ENCODE data around the gene MEGF11. TPM values are rescaled to one million over a fixed set of nuclear protein-coding genes. Genes with fewer than 3 reads are reported as not detected.

Gene MEGF11
- total and polyA plus RNA-seq, 9 donors, result 0.04 to 11.4 (median 0.40) TPM; not detected in 2

DNA sequence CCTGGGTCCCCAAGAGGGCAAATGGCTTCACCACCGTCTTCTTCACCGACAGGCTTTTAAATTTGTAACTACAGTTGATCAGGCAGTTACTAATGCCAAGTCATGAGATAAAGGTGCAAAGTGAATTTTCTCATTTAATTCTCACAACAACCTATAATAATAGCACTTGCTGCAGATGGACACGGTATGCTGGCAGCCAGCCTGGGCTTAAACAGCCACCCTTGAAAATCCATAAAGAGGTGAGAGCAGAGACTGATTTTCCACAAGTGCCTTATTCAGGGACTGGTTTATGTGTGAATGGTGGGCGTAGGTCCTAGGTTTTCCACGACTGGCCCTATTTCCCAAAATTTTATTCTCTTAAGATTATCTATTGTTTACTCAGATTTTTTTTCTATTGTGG, 266.4 kb downstream of the MEGF11 start:
- TF ChIP-seq POLR2A (IDR thresholded peaks at IDR 0.05) (no peak), EP300 (IDR thresholded peaks at IDR 0.05) (no peak)
- TF ChIP-seq, protein P1, sequence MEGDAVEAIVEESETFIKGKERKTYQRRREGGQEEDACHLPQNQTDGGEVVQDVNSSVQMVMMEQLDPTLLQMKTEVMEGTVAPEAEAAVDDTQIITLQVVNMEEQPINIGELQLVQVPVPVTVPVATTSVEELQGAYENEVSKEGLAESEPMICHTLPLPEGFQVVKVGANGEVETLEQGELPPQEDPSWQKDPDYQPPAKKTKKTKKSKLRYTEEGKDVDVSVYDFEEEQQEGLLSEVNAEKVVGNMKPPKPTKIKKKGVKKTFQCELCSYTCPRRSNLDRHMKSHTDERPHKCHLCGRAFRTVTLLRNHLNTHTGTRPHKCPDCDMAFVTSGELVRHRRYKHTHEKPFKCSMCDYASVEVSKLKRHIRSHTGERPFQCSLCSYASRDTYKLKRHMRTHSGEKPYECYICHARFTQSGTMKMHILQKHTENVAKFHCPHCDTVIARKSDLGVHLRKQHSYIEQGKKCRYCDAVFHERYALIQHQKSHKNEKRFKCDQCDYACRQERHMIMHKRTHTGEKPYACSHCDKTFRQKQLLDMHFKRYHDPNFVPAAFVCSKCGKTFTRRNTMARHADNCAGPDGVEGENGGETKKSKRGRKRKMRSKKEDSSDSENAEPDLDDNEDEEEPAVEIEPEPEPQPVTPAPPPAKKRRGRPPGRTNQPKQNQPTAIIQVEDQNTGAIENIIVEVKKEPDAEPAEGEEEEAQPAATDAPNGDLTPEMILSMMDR (IDR thresholded peaks at IDR 0.05), result no peak
- 43 to 54% (median 45%) methylated on average over 5 of the region's 5 CpGs for WGBS, 3 donors
- no peaks in the 10 kb centered on the region for H3K4me1 ChIP-seq (ENCODE audit: insufficient read depth)
- H3K36me3 ChIP-seq, result no peaks in the 10 kb centered on the region
- intact Hi-C loops (cut with DNase I), result loop anchor here in 1 of 4 donors (10.0 kb wide), 1 partner anchor 298 kb away; no protein-coding TSS in a partner anchor
- no peaks in the 10 kb centered on the region for H3K27me3 ChIP-seq
- no peak for DNase-seq
- no peak overlapping the region for H3K4me3 ChIP-seq
- H3K9me3 ChIP-seq, result no peaks in the 10 kb centered on the region
- no peak overlapping the region for H3K27ac ChIP-seq

DNA sequence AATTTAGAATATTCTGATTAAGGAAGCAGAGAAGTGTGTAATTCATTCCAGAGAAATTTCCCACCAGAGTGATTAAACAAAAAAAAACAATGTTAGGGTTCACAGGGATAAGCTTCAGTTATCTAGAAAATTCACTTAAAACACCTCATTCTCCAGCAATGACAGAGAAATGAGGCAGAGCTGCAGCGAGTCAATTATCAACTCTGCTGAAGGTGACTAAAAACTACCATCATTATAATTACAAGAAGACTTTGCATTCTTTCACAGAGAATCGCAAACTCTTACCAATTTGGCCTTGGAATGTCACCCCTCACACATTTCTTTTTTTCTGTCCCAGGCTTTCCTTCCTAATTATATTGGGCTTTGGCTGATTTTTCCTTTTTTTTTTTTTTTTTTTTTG, 267.1 kb downstream of the MEGF11 start:
- Histone ChIP-seq H3K9me3 (no peaks in the 10 kb centered on the region), H3K27me3 (no peaks in the 10 kb centered on the region), H3K4me1 (ENCODE audit: insufficient read depth) (no peaks in the 10 kb centered on the region), H3K36me3 (no peaks in the 10 kb centered on the region), H3K27ac (no peak overlapping the region), H3K4me3 (no peak overlapping the region)
- no peak for DNase-seq
- 0 to 17% (median 2%) methylated on average over 2 of the region's 2 CpGs for WGBS, 3 donors
- intact Hi-C loops (cut with DNase I), result loop anchor here in 1 of 4 donors (10.0 kb wide), 1 partner anchor 298 kb away; no protein-coding TSS in a partner anchor
- TF ChIP-seq, protein P1 (IDR thresholded peaks at IDR 0.05), result no peak
- TF ChIP-seq POLR2A (IDR thresholded peaks at IDR 0.05) (no peak), EP300 (IDR thresholded peaks at IDR 0.05) (no peak)

DNA sequence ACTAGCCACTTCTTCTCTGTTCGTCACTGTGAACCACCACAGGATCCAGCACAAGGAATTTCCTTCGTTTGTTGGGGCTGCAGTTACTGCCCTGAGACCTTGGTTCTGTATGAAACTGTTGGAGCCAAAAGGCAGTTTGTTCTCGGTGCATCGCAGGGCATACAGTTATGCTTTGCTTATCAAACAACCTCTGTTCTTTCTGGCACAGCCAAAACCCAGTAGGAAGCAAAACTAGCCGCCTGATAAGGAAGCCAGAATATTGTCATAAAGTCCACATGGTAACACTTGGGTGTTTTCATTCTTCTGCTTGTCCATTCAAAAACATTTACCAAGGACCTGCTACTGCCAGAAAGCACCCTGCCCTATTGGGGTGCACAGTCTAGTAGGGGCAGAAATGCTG, 268.2 kb downstream of the MEGF11 start:
- no peak overlapping the region for H3K27ac ChIP-seq
- H3K36me3 ChIP-seq, result no peaks in the 10 kb centered on the region
- intact Hi-C loops (cut with DNase I), result loop anchor here in 1 of 4 donors (10.0 kb wide), 1 partner anchor 299 kb away; no protein-coding TSS in a partner anchor
- H3K9me3 ChIP-seq, result no peaks in the 10 kb centered on the region
- no peak for TF ChIP-seq POLR2A (IDR thresholded peaks at IDR 0.05)
- H3K27me3 ChIP-seq, result no peaks in the 10 kb centered on the region
- DNase-seq, result no peak
- no peaks in the 10 kb centered on the region for H3K4me1 ChIP-seq (ENCODE audit: insufficient read depth)
- 7 to 32% (median 8%) methylated on average over 5 of the region's 5 CpGs for WGBS, 3 donors
- H3K4me3 ChIP-seq, result no peak overlapping the region

DNA sequence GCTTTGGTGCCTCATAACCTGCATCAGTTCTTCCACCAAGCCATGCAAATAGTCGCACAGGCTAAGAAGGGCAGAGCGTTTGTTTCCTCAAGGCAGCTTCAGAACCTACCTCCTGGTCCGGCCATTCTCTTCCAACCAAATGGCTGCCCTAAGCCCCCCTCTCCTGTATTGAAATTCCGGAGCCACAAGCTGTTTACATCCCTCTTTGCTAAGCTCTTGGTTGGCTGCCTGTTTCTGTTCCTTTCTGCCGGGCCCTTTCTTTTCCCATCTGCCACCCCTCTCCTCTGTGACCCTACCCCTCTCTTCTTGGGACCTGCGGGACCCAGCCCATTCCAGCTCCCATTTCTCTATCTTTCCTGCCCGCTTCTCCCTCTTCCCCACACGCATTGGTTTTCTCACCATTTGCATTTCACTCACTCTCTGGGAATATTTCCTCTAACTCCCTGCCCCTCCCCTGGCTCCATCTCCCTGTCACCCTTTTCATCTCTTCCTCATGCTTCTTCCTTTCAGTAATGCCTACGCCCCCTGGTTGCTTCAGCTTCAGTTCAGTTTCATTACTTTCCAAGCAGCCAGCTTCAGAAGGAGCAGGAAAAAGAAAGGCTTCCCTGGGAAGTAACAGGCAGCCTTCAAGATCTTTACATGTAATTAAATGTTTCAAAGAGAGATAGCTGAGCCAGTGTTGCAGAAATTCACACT, 270.8 kb downstream of the MEGF11 start:
- H3K36me3 ChIP-seq, result no peaks in the 10 kb centered on the region
- WGBS, 3 donors, result 18 to 24% (median 19%) methylated on average over 9 of the region's 9 CpGs

More for the DNA sequence above, 270.8 kb downstream of the MEGF11 start:
- TF ChIP-seq, protein P1 (IDR thresholded peaks at IDR 0.05), result no peak
- TF ChIP-seq EP300 (IDR thresholded peaks at IDR 0.05) (no peak), POLR2A (IDR thresholded peaks at IDR 0.05) (no peak)
- DNase-seq, result no peak
- no peaks in the 10 kb centered on the region for H3K27me3 ChIP-seq
- no peak overlapping the region for H3K4me3 ChIP-seq
- intact Hi-C loops (cut with DNase I), result loop anchor here in 1 of 4 donors (10.0 kb wide), 1 partner anchor 302 kb away; no protein-coding TSS in a partner anchor
- no peaks in the 10 kb centered on the region for H3K4me1 ChIP-seq (ENCODE audit: insufficient read depth)
- H3K9me3 ChIP-seq, result no peaks in the 10 kb centered on the region
- H3K27ac ChIP-seq, result no peak overlapping the region
